Esophagus muscularis mucosa (tissue), 4 donors: ENCODE measurements around the gene DNAH3. TPM values are rescaled to one million over a fixed set of nuclear protein-coding genes. Genes with fewer than 3 reads are reported as not detected.
A peak's percentile ranks its signal among the peaks of the same experiment; 100 is the strongest.
"Not testable (repeated sequence)": the region's sequence is repeated elsewhere in the genome, so short reads cannot be mapped to it uniquely, and the experiment has no call there.

Experiments used
- DNase-seq: peaks from one replicate; pipeline ENCODE4 v3.0.0-alpha.2; 2017; ENCODE audit errors: extremely low spot score
- H3K27ac ChIP-seq, 4 donors: fragments of 200-600 bp; sonication (generic); replicated peaks in 1 of 4; 1 replicate in 3 of 4; 2 replicates in 1 of 4; pipeline ENCODE4 v1.5.1; 2016 to 2019; ENCODE audit warnings: mild to moderate bottlenecking in 1 of 4
- H3K27me3 ChIP-seq, 4 donors: fragments of 200-600 bp; sonication (generic); one replicate each; pipeline versions ENCODE4 v1.5.1 to v1.6.0; 2016 to 2019
- H3K36me3 ChIP-seq, 4 donors: fragments of 200-600 bp; sonication (generic); one replicate each; pipeline ENCODE4 v1.5.1; 2016 to 2019
- H3K4me1 ChIP-seq, 4 donors: fragments of 200-600 bp; sonication (generic); one replicate each; pipeline ENCODE4 v1.5.1; 2016 to 2019
- H3K4me3 ChIP-seq, 4 donors: fragments of 200-600 bp; sonication (generic); 1 replicate in 2 of 4; 2 replicates in 2 of 4; pipeline ENCODE4 v1.5.1; 2016 to 2019; ENCODE audit warnings: mild to moderate bottlenecking in 4 of 4, moderate library complexity in 1 of 4
- H3K9me3 ChIP-seq, 4 donors: fragments of 200-600 bp; sonication (generic); 1 replicate in 3 of 4; 2 replicates in 1 of 4; pipeline ENCODE4 v1.5.1; 2016 to 2019
- EP300 ChIP-seq: sonication (generic); formaldehyde crosslinking; IDR thresholded peaks from one replicate; pipeline ENCODE4 v1.6.1; 2017; ENCODE audit warnings: antibody characterized with exemption
- POLR2A ChIP-seq: fragments of 450-650 bp; IDR thresholded peaks from one replicate; pipeline ENCODE4 v1.6.1; 2017; ENCODE audit warnings: antibody characterized with exemption, moderate library complexity, mild to moderate bottlenecking, low read depth
- POLR2AphosphoS5 ChIP-seq, 2 donors: sonication (generic); formaldehyde crosslinking; IDR thresholded peaks; one replicate each; pipeline ENCODE4 v1.6.1; 2017; ENCODE audit warnings: antibody characterized with exemption in 2 of 2
- WGBS: methylation state at CpG from one replicate; pipeline ENCODE4 v1.1.5; 2018; 5-methylcytosine and 5-hydroxymethylcytosine counted together
- intact Hi-C: fragments of 100-400 bp; cut with DNase I; formaldehyde crosslinking; loops from one replicate; pipeline ENCODE4 v1.15.1; 2023
- total RNA-seq, 4 donors: library from RNA; depleted of rRNA; stranded (reverse); fragments of >200 nt; gene quantifications; one replicate each; pipeline versions ENCODE4 v1.1.0 to v1.2.1, GENCODE V29; 2016
- TF ChIP-seq, protein P1 (sequence below), 3 experiments: fragments of 200-600 bp in 2 of 3; fragments of 450-650 bp in 1 of 3; sonication (generic) in 2 of 3; IDR thresholded peaks; one replicate each; pipeline ENCODE4 v1.5.1; 2017 to 2019; ENCODE audit warnings: antibody characterized with exemption in 3 of 3, mild to moderate bottlenecking in 2 of 3, moderate library complexity in 1 of 3

The DNAH3 gene
- total RNA-seq, 4 donors from 2014 or later, result under 0.01 to 0.13 TPM; not detected in 2

DNA sequence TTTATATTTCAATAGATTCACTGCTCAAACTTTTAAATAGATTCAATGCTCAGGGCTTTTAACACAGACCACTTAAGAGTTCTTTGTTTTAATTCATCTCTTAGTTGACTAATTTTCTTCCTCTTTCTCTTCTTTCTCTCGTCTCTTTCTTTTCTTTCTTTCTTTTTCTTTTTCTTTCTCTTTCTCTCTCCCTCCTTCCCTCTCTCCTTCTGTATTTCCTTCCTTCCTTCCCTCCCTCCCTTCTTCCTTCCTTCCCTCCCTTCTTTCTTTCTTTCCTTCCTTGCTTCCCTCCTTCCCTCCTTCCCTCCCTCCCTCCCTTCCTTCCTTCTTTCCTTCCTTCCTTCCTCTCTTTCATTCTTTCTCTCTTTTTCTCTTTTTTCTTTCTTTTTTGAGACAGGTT is 145.6 kb downstream of the DNAH3 start:
- H3K27me3 ChIP-seq, result peaks cover 0 to 7% (median 0%) of the 10 kb centered on the region in 4 donors
- H3K36me3 ChIP-seq, result no peaks in the 10 kb centered on the region
- H3K27ac ChIP-seq, result no peak overlapping the region
- WGBS, result 53% methylated on average over 1 of the region's 1 CpG
- no peak for DNase-seq
- intact Hi-C loops, result no loop called here
- no peak for TF ChIP-seq POLR2A
- TF ChIP-seq POLR2AphosphoS5 (IDR thresholded peaks at IDR 0.05), result no peak
- TF ChIP-seq EP300, result no peak
- TF ChIP-seq, protein P1, sequence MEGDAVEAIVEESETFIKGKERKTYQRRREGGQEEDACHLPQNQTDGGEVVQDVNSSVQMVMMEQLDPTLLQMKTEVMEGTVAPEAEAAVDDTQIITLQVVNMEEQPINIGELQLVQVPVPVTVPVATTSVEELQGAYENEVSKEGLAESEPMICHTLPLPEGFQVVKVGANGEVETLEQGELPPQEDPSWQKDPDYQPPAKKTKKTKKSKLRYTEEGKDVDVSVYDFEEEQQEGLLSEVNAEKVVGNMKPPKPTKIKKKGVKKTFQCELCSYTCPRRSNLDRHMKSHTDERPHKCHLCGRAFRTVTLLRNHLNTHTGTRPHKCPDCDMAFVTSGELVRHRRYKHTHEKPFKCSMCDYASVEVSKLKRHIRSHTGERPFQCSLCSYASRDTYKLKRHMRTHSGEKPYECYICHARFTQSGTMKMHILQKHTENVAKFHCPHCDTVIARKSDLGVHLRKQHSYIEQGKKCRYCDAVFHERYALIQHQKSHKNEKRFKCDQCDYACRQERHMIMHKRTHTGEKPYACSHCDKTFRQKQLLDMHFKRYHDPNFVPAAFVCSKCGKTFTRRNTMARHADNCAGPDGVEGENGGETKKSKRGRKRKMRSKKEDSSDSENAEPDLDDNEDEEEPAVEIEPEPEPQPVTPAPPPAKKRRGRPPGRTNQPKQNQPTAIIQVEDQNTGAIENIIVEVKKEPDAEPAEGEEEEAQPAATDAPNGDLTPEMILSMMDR (IDR thresholded peaks at IDR 0.05), result no peak
- H3K4me1 ChIP-seq, result no peaks in the 10 kb centered on the region
- H3K4me3 ChIP-seq, result no peak overlapping the region
- H3K9me3 ChIP-seq, result no peaks in the 10 kb centered on the region

DNA sequence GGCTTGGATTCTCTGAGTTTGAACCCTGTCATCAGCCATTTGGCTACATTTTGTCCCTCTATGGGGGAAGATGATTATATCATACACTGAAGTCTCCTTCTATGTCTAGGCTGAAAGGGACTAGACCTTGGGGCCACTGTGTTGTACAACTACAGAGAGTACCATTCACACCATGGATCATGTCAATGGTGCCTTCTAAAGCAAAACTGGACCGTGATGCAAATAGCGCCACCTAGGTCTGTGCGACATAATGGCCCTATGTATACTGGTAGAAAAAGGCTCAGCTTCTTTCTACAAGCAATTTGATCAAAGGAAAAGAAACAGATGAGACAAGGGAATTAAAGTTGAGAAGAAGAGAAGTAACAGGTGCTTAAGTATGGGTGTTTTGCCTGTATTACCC is 149.4 kb downstream of the DNAH3 start:
- Histone ChIP-seq H3K4me3 (no peak overlapping the region), H3K27ac (no peak overlapping the region), H3K36me3 (no peaks in the 10 kb centered on the region), H3K9me3 (no peaks in the 10 kb centered on the region), H3K27me3 (no peaks in the 10 kb centered on the region), H3K4me1 (no peaks in the 10 kb centered on the region)
- peak; percentile 70 for DNase-seq
- 33% methylated on average over 3 of the region's 3 CpGs for WGBS
- TF ChIP-seq, protein P1 (IDR thresholded peaks at IDR 0.05), result peak in 2 of 3 experiments; percentile 11 to 37
- TF ChIP-seq EP300 (no peak), POLR2AphosphoS5 (IDR thresholded peaks at IDR 0.05) (no peak), POLR2A (no peak)
- intact Hi-C loops, result no loop called here

DNA sequence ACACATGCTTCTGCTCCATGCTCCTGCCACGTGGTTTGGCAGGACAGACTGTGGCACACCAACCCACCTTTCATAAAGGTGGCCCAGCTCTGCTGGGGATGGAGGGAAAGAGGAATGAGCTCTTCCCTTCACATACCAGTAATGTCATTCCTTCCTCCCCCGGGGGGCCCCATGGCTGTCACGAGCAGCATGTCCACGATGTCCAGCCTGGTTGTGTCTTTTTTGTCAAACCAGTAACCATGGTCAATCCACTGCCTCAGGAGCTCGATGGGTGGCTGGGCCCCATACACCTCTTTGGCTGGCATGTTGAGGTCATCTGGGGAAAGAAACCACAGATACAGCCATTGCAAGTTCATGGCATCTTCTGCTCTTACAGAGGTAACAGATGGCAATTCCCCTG is 153.5 kb downstream of the DNAH3 start:
- H3K36me3 ChIP-seq, result no peaks in the 10 kb centered on the region
- no peak overlapping the region for H3K27ac ChIP-seq
- intact Hi-C loops, result no loop called here
- no peaks in the 10 kb centered on the region for H3K9me3 ChIP-seq
- 93% methylated on average over 3 of the region's 5 CpGs for WGBS
- no peaks in the 10 kb centered on the region for H3K4me1 ChIP-seq
- TF ChIP-seq, protein P1 (IDR thresholded peaks at IDR 0.05), result no peak
- TF ChIP-seq POLR2AphosphoS5 (IDR thresholded peaks at IDR 0.05) (no peak), POLR2A (no peak), EP300 (no peak)
- H3K4me3 ChIP-seq, result no peak overlapping the region
- H3K27me3 ChIP-seq, result no peaks in the 10 kb centered on the region
- DNase-seq, result peak; percentile 62

DNA sequence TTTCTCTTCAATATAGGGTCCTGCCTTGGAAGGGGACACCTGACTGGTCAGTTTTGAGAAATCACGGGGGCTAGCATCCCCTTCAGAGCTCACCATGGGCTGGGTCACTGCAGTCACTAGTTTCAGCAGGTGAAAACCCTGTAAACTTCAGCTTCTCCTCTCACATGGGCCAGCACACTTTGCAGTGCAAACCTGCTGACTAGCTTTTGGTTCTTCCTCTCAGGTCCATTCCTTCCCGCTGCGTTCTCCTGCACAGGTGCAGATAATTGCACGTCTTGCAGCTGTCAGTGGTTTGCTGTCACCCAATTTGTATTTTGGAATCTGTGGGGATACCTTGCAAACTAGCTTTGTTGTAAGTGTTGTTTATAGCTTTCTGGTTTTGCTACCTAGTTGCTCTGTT is 154.9 kb downstream of the DNAH3 start:
- no peak overlapping the region for H3K4me3 ChIP-seq
- no peaks in the 10 kb centered on the region for H3K27me3 ChIP-seq
- intact Hi-C loops, result no loop called here

DNA sequence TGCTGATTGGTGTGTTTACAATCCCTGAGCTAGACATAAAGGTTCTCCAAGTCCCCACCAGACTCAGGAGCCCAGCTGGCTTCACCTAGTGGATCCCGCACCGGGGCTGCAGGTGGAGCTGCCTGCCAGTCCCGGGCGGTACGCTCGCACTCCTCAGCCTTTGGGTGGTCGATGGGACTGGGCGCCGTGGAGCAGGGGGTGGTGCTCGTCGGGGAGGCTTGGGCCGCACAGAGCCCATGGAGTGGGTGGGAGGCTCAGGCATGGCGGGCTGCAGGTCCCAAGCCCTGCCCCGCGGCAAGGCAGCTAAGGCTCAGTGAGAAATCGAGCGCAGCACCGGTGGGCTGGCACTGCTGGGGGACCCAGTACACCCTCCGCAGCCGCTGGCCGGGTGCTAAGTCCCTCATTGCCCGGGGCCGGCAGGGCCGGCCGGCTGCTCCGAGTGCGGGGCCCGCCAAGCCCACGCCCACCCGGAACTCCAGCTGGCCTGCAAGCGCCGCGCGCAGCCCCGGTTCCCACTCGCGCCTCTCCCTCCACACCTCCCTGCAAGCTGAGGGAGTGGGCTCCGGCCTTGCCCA is 161.1 kb downstream of the DNAH3 start:
- intact Hi-C loops, H3K27ac ChIP-seq, H3K27me3 ChIP-seq, H3K9me3 ChIP-seq, H3K4me3 ChIP-seq, DNase-seq, H3K36me3 ChIP-seq, H3K4me1 ChIP-seq: not testable (repeated sequence)
- 89% methylated on average over 19 of the region's 38 CpGs for WGBS

More for the DNA sequence above, 154.9 kb downstream of the DNAH3 start:
- DNase-seq, result peak; percentile 55
- TF ChIP-seq EP300 (no peak), POLR2AphosphoS5 (IDR thresholded peaks at IDR 0.05) (no peak), POLR2A (no peak)
- TF ChIP-seq, protein P1 (IDR thresholded peaks at IDR 0.05), result no peak
- Histone ChIP-seq H3K27ac (no peak overlapping the region), H3K9me3 (no peaks in the 10 kb centered on the region), H3K36me3 (no peaks in the 10 kb centered on the region), H3K4me1 (no peaks in the 10 kb centered on the region)
- WGBS, result 71% methylated on average over 4 of the region's 4 CpGs
